DND-41 (cell line): ENCODE data around the gene KBTBD7.

Experiments
- ATAC-seq: fragments of 200-7000 bp; cut with Tn5 transposase; 3 replicates; pipeline ENCODE4 v1.9.1; 2021; ENCODE audit warnings: low read depth; ENCODE audit not compliant: insufficient read depth
- DNase-seq: peaks from one replicate; pipeline ENCODE4 v3.0.0-alpha.2; 2020
- H2AFZ ChIP-seq: 2 replicates; pipeline ENCODE4 v1.6.0; 2012; ENCODE audit warnings: low read depth, low read length
- H3K27ac ChIP-seq: 2 replicates; pipeline ENCODE4 v1.5.1; 2012; ENCODE audit warnings: low read length, inconsistent platforms
- H3K27me3 ChIP-seq: fragments of 200-600 bp; sonication (generic); 2 replicates; pipeline ENCODE4 v1.6.0; 2012; ENCODE audit warnings: low read length, mild to moderate bottlenecking, inconsistent platforms; ENCODE audit not compliant: insufficient read depth, poor library complexity
- H3K36me3 ChIP-seq: 2 replicates; pipeline ENCODE4 v1.5.1; 2012; ENCODE audit warnings: low read length, inconsistent platforms; ENCODE audit not compliant: insufficient read depth
- H3K4me1 ChIP-seq: 2 replicates; pipeline ENCODE4 v1.5.1; 2012; ENCODE audit warnings: mild to moderate bottlenecking, low read length; ENCODE audit not compliant: insufficient read depth
- H3K4me2 ChIP-seq: 2 replicates; pipeline ENCODE4 v1.6.0; 2012; ENCODE audit warnings: mild to moderate bottlenecking, moderate library complexity, low read length, inconsistent platforms; ENCODE audit not compliant: insufficient read depth
- H3K4me3 ChIP-seq, 2 experiments: fragments of 200-600 bp in 1 of 2; shearing (Covaris generic) in 1 of 2; 2 replicates each; pipeline ENCODE4 v1.5.1; 2012 to 2016; ENCODE audit warnings: inconsistent platforms in 2 of 2, low read length in 2 of 2, mild to moderate bottlenecking in 2 of 2, low read depth in 1 of 2, moderate library complexity in 1 of 2
- H3K79me2 ChIP-seq: 2 replicates; pipeline ENCODE4 v1.6.0; 2012; ENCODE audit warnings: low read length, inconsistent platforms; ENCODE audit not compliant: insufficient read depth
- H3K9ac ChIP-seq: 2 replicates; pipeline ENCODE4 v1.6.0; 2012; ENCODE audit warnings: low read depth, mild to moderate bottlenecking, inconsistent platforms, low read length, moderate library complexity
- H3K9me3 ChIP-seq: 2 replicates; pipeline ENCODE4 v1.5.1; 2012; ENCODE audit warnings: low read length, moderate library complexity, mild to moderate bottlenecking, inconsistent platforms; ENCODE audit not compliant: insufficient read depth, severe bottlenecking
- H4K20me1 ChIP-seq: 2 replicates; pipeline ENCODE4 v1.6.0; 2012; ENCODE audit warnings: low read length; ENCODE audit not compliant: insufficient read depth
- EZH2 ChIP-seq: IDR thresholded peaks from 3 replicates; pipeline ENCODE4 v1.6.1; 2012; ENCODE audit warnings: borderline replicate concordance, low read depth, mild to moderate bottlenecking, moderate library complexity, low read length, inconsistent platforms; ENCODE audit not compliant: severe bottlenecking
- TF ChIP-seq, protein P1 (sequence below): IDR thresholded peaks from 2 replicates; pipeline ENCODE4 v1.5.1; 2012; ENCODE audit warnings: borderline replicate concordance, low read length, moderate library complexity, mild to moderate bottlenecking; ENCODE audit not compliant: poor library complexity, severe bottlenecking; ENCODE audit errors: extremely low read depth

The KBTBD7 gene

DNA sequence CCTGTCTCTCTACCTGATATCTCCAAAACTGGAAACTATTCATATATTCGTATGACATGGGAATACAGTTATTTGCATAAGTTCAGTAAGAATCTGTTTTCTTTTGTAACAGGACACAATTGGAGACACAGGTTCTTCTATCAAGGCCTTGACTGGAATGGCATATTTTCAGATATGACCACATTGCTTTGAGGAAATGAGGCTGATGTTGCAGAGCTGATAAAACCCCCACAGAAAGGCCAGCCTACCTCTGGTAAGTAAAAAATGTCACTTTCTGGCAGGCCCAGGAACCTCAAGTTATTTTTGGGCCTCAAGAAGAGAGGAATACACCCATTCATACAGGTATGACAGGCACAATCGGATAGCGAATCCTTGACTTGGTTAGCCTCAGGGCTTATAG is 32.2 kb downstream of the KBTBD7 start:
- H3K4me2 ChIP-seq: no peak overlapping the region
- no peaks in the 10 kb centered on the region for H3K79me2 ChIP-seq
- no peaks in the 10 kb centered on the region for H3K9me3 ChIP-seq
- no peak overlapping the region for H3K9ac ChIP-seq
- H3K27me3 ChIP-seq: no peaks in the 10 kb centered on the region
- peaks cover 6% of the 10 kb centered on the region; the same call in 1 of the 2 replicates for H3K36me3 ChIP-seq
- TF ChIP-seq EZH2: no peak
- TF ChIP-seq, protein P1, sequence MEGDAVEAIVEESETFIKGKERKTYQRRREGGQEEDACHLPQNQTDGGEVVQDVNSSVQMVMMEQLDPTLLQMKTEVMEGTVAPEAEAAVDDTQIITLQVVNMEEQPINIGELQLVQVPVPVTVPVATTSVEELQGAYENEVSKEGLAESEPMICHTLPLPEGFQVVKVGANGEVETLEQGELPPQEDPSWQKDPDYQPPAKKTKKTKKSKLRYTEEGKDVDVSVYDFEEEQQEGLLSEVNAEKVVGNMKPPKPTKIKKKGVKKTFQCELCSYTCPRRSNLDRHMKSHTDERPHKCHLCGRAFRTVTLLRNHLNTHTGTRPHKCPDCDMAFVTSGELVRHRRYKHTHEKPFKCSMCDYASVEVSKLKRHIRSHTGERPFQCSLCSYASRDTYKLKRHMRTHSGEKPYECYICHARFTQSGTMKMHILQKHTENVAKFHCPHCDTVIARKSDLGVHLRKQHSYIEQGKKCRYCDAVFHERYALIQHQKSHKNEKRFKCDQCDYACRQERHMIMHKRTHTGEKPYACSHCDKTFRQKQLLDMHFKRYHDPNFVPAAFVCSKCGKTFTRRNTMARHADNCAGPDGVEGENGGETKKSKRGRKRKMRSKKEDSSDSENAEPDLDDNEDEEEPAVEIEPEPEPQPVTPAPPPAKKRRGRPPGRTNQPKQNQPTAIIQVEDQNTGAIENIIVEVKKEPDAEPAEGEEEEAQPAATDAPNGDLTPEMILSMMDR: no peak
- ATAC-seq: no peak
- H3K4me1 ChIP-seq: 0 out of 2 replicates have a peak, but pooled peaks cover 6% of the 10 kb centered on the region
- no peak for DNase-seq
- H2AFZ ChIP-seq: no peak overlapping the region
- H3K27ac ChIP-seq: no peak overlapping the region
- no peak overlapping the region for H3K4me3 ChIP-seq
- no peaks in the 10 kb centered on the region for H4K20me1 ChIP-seq

GRCh38 chr13:41159174-41159573 is 35.2 kb downstream of the KBTBD7 start:
- no peak overlapping the region for H3K4me2 ChIP-seq
- no peak for DNase-seq
- no peak overlapping the region for H3K4me3 ChIP-seq
- no peaks in the 10 kb centered on the region for H3K9me3 ChIP-seq
- H3K4me1 ChIP-seq: 0 out of 2 replicates have a peak, but pooled peaks cover 6% of the 10 kb centered on the region
- H2AFZ ChIP-seq: no peak overlapping the region
- no peak overlapping the region for H3K9ac ChIP-seq
- ATAC-seq: peak; percentile 69
- no peak overlapping the region for H3K27ac ChIP-seq
- TF ChIP-seq, protein P1: no peak
- no peak for TF ChIP-seq EZH2
- H4K20me1 ChIP-seq: no peaks in the 10 kb centered on the region
- no peaks in the 10 kb centered on the region for H3K27me3 ChIP-seq
- peaks cover 6% of the 10 kb centered on the region; the same call in 1 of the 2 replicates for H3K36me3 ChIP-seq
- no peaks in the 10 kb centered on the region for H3K79me2 ChIP-seq

DNA sequence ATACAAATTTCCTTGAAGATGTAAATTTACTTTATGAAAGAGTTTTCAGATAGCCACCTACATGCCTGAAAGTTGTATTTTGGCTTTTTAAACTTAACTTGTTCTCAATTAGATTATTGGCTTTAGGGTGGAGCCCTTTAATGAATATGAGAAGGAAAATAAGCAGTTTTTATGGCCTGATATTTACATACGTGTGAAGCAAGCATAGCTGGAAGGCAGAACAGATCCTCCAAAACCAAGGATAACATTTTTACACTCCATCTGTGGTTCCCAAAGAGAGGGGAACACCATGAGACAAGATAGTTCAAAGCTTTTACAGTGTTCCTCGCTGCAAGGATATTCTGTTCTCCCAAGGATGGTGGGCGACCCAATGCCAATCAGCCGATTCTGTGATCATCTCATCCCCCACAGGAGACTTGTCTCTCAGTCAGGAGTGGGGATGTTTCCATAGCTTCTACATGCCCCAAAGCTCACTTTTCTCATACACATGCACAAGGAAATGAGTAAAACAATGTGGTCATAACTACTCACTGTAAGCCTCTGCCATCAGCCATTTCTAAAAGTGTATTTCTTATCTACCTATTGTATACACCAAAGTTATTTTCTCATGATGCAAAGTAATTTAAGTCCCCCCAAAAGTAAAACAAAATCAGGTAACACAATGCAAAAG is 37.2 kb downstream of the KBTBD7 start:
- Histone ChIP-seq H3K27ac (no peak overlapping the region), H3K9me3 (peaks cover 4% of the 10 kb centered on the region), H3K4me2 (no peak overlapping the region), H3K27me3 (no peaks in the 10 kb centered on the region), H2AFZ (no peak overlapping the region), H3K9ac (no peak overlapping the region), H3K4me1 (0 out of 2 replicates have a peak, but pooled peaks cover 6% of the 10 kb centered on the region), H3K79me2 (no peaks in the 10 kb centered on the region), H3K36me3 (peaks cover 2% of the 10 kb centered on the region; the same call in 1 of the 2 replicates), H4K20me1 (no peaks in the 10 kb centered on the region), H3K4me3 (no peak overlapping the region)
- DNase-seq (no peak), ATAC-seq (no peak)
- no peak for TF ChIP-seq EZH2
- TF ChIP-seq, protein P1: no peak
